ENCODE measurements around the gene NUP210. TPM values are rescaled to one million over a fixed set of nuclear protein-coding genes. Genes with fewer than 3 reads are reported as not detected.

Gene NUP210
- total and polyA plus RNA-seq, 3 donors from 2014 or later, result 26.2 to 44.0 (median 37.4) TPM

- H3K4me3 ChIP-seq, result no peak overlapping the region
- no peaks in the 10 kb centered on the region for H3K4me1 ChIP-seq
- no peaks in the 10 kb centered on the region for H3K9me3 ChIP-seq
- no peak for DNase-seq
- 93 to 95% methylated on average over 10 to 14 of the region's 14 CpGs for WGBS, 2 donors
- H3K27me3 ChIP-seq, result no peaks in the 10 kb centered on the region
- H3K27ac ChIP-seq, result no peak overlapping the region
- no peaks in the 10 kb centered on the region for H3K36me3 ChIP-seq (ENCODE audit: low read depth, missing control alignments)
- TF ChIP-seq CTCF (IDR thresholded peaks at IDR 0.05) (no peak), POLR2A (IDR thresholded peaks at IDR 0.05) (no peak)
- intact Hi-C loops (cut with DNase I; ENCODE audit: low total_unique reads), result no loop called here
These were observed 86.8 kb downstream of the NUP210 start for GRCh38 chr3:13333236-13333897.

GRCh38 chr3:13332740-13333139, 87.4 kb downstream of the NUP210 start:
- Histone ChIP-seq H3K4me1 (no peaks in the 10 kb centered on the region), H3K9me3 (no peaks in the 10 kb centered on the region), H3K27ac (no peak overlapping the region), H3K36me3 (ENCODE audit: low read depth, missing control alignments) (no peaks in the 10 kb centered on the region), H3K4me3 (no peak overlapping the region), H3K27me3 (no peaks in the 10 kb centered on the region)
- 87% methylated on average over 6 of the region's 6 CpGs for whole genome bisulfite sequencing, 2 donors
- TF ChIP-seq POLR2A (IDR thresholded peaks at IDR 0.05) (no peak), CTCF (IDR thresholded peaks at IDR 0.05) (no peak)
- intact Hi-C loops (cut with DNase I; ENCODE audit: low total_unique reads), result no loop called here
- DNase-seq, result no peak

- no peaks in the 10 kb centered on the region for H3K27me3 ChIP-seq
- no peaks in the 10 kb centered on the region for H3K9me3 ChIP-seq
- H3K4me3 ChIP-seq, result no peak overlapping the region
- TF ChIP-seq POLR2A (IDR thresholded peaks at IDR 0.05) (no peak), CTCF (IDR thresholded peaks at IDR 0.05) (no peak)
- 89 to 93% methylated on average over 8 of the region's 8 CpGs for WGBS, 2 donors
- no peaks in the 10 kb centered on the region for H3K36me3 ChIP-seq (ENCODE audit: low read depth, missing control alignments)
- no peak overlapping the region for H3K27ac ChIP-seq
- H3K4me1 ChIP-seq, result no peaks in the 10 kb centered on the region
- no peak for DNase-seq
- intact Hi-C loops (cut with DNase I; ENCODE audit: low total_unique reads), result no loop called here
These were observed 88.0 kb downstream of the NUP210 start for GRCh38 chr3:13332158-13332557.

GRCh38 chr3:13329746-13330145, 90.4 kb downstream of the NUP210 start:
- WGBS, 2 donors, result 92 to 95% methylated on average over 4 to 5 of the region's 5 CpGs
- DNase-seq, result no peak
- Histone ChIP-seq H3K4me3 (no peak overlapping the region), H3K4me1 (no peaks in the 10 kb centered on the region), H3K9me3 (no peaks in the 10 kb centered on the region), H3K36me3 (ENCODE audit: low read depth, missing control alignments) (no peaks in the 10 kb centered on the region), H3K27me3 (no peaks in the 10 kb centered on the region), H3K27ac (no peak overlapping the region)
- intact Hi-C loops (cut with DNase I; ENCODE audit: low total_unique reads), result no loop called here
- no peak for TF ChIP-seq CTCF (IDR thresholded peaks at IDR 0.05)
- no peak for TF ChIP-seq POLR2A (IDR thresholded peaks at IDR 0.05)

GRCh38 chr3:13325892-13326443, 94.2 kb downstream of the NUP210 start:
- no peak overlapping the region for H3K27ac ChIP-seq
- DNase-seq, result no peak
- H3K27me3 ChIP-seq, result no peaks in the 10 kb centered on the region
- intact Hi-C loops (cut with DNase I; ENCODE audit: low total_unique reads), result no loop called here
- H3K4me1 ChIP-seq, result no peaks in the 10 kb centered on the region
- no peaks in the 10 kb centered on the region for H3K9me3 ChIP-seq
- no peaks in the 10 kb centered on the region for H3K36me3 ChIP-seq (ENCODE audit: low read depth, missing control alignments)
- TF ChIP-seq CTCF (IDR thresholded peaks at IDR 0.05), result no peak
- no peak for TF ChIP-seq POLR2A (IDR thresholded peaks at IDR 0.05)
- H3K4me3 ChIP-seq, result no peak overlapping the region
- WGBS, 2 donors, result 82 to 98% methylated on average over 7 of the region's 7 CpGs

Measured in testis (tissue), 3 donors.